DLD1 (cell line): ENCODE data around the gene STX8.
"Not testable (repeated sequence)": the region's sequence is repeated elsewhere in the genome, so short reads cannot be mapped to it uniquely, and the experiment has no call there.

Source experiments
- in situ Hi-C: cut with HindIII; loops from 2 replicates; pipeline ENCODE4 v1.10.0; 2017; ENCODE audit warnings: low sequenced_read_pairs

Gene STX8

GRCh38 chr17:9408381-9408780, 167.2 kb downstream of the STX8 start:
- in situ Hi-C loops = no loop called here

DNA sequence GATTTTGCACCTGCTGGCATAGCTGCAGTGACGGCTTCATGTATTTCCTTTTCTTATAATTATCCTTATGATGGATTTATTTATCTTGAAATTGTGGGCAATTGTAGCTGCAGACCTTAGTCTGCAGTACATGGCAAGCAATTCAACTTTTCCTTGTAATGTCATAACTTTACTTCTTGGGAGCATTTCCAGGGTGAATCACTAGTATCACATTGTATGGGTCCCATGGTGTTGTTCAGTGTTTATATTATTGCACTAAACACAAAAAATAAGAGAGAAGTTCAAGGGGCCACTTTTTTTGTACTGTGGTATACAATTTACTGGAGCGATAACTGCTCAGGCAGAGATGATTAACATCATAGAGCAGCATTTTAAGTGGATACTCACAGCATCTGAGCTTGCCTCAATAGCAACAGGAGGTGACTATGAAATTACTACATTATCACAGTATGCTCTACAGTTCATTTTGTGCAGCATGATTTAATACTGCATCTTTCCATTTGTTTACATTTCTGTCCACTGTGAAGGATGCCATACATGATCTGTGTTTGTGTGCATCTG, 169.5 kb downstream of the STX8 start:
- in situ Hi-C loops = no loop called here

DNA sequence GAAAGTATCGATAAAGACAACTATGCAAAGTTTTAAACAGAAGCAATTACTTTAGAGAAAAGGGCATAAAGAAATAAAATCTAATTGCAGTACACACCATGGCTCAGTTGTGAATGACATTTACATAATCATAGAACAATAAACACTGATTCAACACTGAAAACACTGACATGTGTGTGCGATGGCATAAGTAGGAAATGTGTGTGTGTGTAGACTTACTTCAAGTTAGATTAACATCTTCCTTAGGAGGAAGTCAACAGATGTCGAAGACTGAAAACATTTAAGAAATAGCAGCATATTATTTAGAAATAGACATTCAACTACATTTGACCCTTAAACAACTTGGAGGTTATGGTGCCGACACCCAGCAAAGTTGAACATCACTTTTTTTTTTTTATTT, 172.4 kb downstream of the STX8 start:
- in situ Hi-C loops = no loop called here

DNA sequence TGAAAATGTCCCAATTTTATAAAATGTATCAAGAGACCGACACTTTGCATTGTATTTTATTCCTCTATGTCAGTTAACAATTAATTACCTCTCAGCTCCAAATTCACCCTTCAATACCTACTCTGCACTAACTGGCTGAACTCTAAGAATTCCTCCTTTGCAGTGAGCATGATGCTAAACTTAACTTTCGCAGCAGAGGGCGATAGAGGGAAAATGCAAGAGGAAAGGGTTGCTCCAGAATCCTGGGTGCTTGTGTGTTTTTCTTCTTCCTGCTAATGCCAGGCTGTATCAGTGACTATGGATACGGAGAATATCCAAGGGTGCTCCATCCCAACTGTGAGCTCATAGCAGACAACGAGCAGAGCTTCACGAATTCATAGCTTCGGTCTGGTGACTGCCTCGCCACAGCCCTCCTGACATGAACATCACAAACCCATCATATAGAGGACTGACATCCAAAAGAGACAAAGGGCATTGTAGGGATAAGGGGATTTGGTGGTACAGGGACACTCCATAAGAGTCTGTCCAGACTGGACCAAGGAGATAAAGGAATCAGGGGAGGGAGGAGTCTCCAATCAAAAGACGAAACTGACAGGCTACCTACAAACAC, 172.9 kb downstream of the STX8 start:
- in situ Hi-C loops = no loop called here

- in situ Hi-C loops = no loop called here
Observed at GRCh38 chr17:9401434-9401833, 174.2 kb downstream of the STX8 start.

- in situ Hi-C loops = no loop called here
Observed at GRCh38 chr17:9389111-9389527, 186.5 kb downstream of the STX8 start.

DNA sequence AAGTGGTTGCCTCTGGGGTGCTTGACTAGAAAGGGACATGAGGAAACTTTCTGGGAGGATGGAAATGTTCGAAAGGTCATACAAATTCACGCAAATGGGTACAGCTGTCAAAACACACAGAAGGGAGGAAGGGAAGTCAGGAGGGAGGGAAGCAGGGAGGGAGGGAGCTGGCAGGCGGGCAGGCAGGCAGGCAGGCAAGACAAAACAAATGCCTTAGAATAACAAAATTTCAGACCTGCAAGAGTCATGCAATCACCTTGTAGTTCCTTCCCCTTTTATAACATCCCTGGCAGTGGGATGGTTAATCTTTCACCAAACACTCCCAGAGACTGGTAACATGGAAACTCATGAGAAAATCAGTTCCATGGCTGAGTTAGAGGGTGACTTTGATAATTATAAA, 189.2 kb downstream of the STX8 start:
- in situ Hi-C loops = no loop called here

DNA sequence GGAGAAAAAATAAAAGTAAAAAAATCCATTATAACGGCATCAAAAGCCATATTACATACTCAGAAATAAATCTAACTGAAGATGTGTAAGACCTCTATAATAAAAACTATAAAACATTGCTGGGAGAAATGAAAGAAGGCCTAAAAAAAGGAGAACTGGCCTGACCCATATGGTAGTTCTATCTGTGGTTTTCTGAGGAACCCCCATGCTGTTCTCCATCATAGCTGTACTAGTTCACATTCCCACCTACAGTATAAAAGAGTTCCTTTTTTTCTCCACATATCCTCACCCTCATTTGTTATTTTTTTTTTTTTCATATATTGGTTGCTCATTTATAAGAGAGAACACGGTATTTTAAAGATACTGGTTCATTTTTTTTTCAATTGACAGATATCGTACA, 191.8 kb downstream of the STX8 start:
- in situ Hi-C loops = no loop called here

GRCh38 chr17:9382626-9383025, 193.0 kb downstream of the STX8 start:
- in situ Hi-C loops = no loop called here

DNA sequence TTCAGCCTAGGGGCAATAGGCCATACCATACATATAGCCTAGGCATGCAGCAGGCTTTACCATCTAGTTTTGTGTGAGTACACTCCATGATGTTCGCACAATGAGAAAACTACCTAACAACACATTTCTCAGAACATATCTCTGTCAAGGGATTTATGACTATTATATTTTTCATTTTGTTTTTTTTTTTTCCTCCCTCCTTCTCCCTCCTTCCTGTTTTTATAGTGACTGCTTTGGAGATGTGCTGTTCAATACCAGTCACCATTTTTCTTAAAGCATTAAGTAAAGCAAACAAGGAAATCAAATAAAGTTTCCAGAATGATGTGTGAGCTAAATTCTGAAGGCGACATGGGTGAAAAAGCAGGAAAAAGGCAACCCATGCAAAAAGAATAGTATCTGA, 194.6 kb downstream of the STX8 start:
- in situ Hi-C loops = no loop called here

DNA sequence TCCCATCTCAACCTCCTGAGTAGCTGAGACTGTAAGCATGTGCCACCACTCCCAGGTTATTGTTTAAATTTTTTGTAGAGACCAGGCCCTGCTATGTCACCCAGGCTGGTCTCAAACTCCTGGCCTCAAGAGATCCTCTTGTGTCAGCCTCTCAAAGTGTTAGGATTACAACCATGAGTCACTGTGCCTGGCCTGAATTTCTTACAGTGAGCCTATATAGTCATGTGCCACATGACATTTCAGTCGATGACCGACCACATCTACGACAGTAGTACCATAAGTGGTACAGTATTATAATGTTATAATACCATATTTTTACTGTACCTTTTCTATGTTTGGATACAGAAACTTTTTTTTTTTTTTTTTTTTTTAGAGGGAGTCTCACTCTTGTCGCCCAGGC, 195.3 kb downstream of the STX8 start:
- in situ Hi-C loops = no loop called here

GRCh38 chr17:9376177-9376576, 199.4 kb downstream of the STX8 start:
- in situ Hi-C loops = not testable (repeated sequence)

GRCh38 chr17:9371019-9371418, 204.6 kb downstream of the STX8 start:
- in situ Hi-C loops = no loop called here

DNA sequence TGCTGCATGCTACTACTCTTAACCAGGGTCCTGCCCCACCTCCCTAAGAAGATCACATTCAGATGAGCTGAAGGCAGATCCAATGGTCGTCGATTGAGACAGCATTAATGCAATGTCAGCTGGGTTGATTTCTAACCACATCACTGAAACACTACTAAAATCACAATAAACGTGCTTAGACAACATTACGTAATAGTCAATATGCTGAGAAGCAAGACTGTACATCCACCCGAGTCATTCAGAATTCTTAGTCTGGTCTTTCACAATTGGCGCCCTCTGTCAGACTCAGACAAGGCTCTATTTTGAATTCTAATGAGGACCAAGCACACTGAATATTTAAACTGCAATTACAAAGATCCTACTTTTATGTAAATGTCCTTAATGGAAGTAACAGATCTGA, 205.2 kb downstream of the STX8 start:
- in situ Hi-C loops = no loop called here

DNA sequence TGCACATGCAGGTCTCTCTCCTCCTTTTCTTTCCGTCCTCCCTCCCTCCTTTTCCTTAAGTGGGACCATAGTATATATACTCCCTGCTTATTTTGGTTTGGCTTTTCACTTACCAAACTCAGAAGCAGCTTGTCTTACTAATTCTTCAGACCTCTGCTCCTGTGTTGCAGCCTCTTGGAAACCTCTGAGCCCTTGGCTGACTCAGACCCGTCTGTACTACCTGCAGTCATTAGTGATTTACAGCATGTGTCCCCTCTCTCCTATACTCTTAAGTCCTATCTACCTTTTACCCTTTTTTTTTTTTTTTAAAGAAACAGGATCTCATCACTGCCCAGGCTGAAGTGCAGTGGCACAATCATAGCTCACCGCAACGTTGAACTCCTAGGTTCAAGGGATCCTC, 207.0 kb downstream of the STX8 start:
- in situ Hi-C loops = no loop called here

GRCh38 chr17:9367156-9367555, 208.5 kb downstream of the STX8 start:
- in situ Hi-C loops = no loop called here

GRCh38 chr17:9364837-9365430, 210.7 kb downstream of the STX8 start:
- in situ Hi-C loops = no loop called here

DNA sequence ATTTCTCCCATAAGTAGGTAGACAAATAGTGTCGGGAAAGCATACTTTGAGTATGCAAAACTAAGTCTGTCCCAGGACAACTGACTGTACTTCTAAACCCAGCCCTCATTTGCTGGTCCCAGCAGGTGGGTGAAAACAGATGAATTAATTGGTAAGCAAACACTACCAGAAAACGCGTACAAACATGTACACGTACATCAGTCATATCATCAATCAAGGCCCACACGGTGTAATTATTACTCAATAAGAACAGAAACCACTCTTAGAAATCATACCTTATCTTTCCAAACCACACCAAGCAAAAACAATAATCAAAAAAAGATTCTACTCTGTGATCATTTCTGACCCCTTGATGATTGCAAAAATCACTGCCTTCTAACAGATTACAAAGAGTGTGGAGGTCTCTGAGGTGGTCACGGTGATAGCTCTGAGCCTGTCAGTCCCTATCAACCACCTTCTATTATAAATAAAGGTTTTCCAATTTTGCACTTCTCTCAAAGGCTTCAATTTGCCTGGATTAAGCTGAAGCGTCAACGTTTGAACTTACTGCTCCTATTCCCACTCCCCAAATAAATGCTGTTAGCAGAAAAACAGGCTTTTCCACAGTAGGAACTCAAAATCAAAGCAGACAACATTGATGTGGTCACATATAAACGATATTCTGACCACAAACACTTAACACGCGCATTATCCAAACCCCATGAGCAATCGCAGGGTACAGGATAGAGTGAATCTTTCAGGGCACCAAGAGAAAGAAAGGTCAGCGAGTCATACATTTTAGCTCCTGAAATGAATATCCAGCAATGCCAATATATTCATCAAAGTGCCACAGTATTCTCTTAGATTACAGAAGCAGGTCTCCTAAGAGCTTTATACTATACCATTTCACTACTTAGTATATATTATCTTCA, 211.9 kb downstream of the STX8 start:
- in situ Hi-C loops = no loop called here

DNA sequence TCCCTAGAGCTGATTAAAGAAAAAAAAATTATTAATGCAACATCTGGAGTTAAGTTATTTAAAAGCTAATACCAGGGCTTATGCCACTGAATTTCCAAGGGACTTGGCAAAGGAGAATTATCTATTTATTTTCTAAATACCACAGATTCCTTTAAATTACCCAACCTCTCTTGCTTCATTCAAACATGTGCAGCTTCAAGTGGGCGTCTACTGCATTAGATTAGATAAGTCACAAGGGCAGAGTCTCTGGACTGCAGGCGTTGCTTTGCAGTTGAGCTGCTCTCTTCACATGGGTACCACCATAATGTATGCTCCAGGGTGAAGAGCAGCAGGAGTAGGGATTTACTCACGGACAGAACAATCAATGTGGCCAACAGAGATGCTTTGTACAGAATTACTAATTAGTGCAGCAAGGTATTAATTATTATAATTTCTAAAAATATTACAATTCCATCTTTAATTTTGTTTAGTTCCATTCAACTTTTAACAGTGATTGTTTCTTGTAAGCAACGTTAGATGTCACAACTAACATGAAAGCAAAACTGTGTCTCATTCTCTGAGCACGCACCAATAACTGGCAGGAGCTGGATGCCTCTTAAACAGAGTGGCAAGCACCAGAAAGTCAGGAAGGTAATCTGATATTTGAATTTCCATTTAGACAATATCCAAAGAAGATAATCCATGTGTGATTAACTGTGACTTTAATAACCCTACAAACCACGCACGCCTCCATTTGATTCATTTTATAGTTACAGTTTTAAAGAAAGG, 214.2 kb downstream of the STX8 start:
- in situ Hi-C loops = no loop called here

DNA sequence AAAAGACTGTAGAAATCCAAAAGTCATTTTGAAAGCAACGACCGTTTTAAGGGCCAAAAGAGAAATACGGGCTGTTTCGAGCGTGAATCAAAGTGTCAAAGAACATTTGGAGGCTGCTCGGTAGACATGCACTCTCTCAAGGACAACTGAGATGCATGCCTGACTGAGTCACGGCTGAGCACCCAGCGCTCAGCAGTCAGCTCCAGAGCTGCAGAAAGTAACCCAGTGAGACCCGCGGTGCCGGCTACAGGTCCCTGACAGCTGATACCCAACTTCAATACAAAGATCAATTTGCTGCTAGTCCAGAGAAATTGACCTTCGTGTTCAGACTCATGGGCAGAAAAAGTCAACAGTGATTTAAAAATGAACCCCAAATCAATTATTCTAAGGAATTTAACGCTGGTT, 214.9 kb downstream of the STX8 start:
- in situ Hi-C loops = no loop called here

- in situ Hi-C loops = no loop called here
Observed at GRCh38 chr17:9356488-9356911, 219.1 kb downstream of the STX8 start.
